Activated T-cell treated with anti-CD3 and anti-CD28 coated beads, Interleukin-2, amount 50 U/mL, for 48 hours (primary cell): ENCODE measurements around the gene DUSP9.

ENCODE experiments used
- DNase-seq, 2 experiments: peaks; one replicate each; pipeline ENCODE4 v3.0.0-alpha.2; 2020

DUSP9 gene

DNA sequence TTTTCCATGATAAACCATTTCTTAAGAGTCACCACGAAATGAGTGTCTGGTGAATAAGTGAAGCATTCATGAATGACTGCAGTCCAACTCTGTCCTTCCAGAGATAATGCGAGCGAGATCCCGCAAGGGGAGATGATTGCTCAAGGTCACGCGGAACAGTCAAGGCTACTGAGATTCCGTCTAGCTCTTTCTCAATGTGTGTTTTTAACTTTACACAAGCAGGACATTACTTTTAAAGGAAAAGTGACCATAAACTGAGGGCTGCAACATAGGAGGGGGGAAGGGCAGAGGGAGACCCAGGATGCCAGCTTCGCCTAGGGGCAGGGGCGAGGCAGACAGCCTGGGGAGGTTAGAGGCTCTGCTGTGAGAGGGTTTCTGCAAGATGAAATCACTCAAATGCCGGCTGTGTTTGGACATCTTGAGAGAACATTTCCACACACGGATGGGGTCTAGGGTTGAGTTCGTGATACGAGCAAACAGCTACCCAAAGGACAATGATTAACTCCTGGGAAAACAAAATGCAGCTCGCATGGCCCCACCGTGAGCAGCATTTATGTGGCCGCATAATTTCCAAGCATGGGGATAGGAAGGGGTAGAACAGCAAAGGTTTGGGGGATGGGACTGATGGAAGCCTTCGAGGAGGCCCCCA, 24.2 kb upstream of the DUSP9 start:
- no peak for DNase-seq

DNA sequence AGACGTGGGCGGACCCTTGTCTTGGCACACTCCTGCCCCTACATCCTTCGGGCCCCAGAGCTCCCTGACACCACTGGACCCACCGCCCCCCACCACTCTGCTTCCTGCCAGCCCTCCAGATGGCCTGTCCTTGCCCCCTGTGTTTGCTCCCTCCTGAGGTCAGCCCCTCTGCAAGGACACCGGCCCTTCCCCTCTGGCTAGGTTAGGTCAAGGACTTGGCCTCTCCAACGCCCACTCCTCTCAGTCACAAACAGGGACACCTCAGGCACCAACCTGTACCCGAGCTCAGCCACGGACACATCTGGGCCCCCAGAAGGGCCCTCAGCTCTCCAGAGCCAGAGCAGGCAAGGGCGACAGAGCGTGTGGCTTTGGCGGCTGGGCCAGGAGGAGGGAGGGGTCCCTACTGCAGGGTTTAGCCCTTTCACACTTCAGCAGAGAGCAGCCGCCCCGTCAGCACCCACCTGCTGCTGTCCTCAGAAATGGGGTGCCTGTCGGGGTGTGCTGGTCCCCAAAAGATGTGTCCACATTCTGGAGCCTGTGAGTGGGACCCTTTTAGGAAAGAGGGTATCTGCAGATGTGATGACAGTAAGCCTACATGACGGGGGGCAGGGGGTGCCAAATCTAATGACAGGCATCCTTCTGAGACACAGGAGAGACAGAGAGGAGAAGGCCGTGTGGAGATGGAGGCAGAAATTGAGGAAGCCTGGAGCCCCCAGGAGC, 23.5 kb upstream of the DUSP9 start:
- no peak for DNase-seq

DNA sequence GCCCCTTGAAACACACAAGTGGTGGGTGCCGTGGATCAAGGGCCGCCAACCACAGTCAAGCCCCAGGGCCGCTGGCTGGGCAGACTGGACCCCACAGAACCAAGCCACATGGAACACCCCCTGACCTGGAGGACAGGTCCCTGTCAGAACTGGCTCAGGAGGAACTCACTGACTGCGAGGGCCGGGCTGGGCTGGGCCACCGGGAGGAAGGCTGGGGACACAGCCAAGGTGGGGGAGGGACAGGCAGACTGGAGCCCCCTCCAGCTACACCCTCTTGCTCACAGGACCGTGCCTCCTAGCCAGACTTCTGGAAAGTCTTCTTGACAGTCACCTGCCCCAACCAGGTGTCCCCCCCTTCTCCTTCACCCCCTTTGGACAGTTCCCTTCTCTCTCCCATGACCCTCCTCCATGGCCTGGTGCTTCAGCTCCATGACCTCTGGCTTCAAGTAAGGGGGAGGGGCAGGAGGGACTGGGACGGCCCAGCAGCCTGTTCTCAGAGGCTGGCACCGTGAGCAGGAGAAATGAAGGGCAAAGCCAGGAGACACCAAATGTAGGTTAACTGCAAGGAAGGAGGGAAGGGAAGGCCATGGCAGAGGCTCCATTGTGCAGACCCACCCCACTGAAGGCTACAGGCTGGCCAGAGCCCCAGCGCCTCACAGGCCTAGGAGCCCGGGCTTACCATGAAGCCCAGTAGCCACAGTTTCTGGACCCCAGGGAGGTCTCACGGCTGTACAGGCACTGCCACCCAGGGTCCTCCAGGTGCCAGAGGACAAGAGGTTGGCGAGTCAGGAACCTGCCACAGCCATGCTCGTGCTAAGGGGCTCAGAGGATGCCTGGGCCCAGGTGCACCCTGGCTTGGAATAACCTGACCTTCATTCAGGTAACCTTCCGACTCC, 22.6 kb upstream of the DUSP9 start:
- DNase-seq: no peak

DNA sequence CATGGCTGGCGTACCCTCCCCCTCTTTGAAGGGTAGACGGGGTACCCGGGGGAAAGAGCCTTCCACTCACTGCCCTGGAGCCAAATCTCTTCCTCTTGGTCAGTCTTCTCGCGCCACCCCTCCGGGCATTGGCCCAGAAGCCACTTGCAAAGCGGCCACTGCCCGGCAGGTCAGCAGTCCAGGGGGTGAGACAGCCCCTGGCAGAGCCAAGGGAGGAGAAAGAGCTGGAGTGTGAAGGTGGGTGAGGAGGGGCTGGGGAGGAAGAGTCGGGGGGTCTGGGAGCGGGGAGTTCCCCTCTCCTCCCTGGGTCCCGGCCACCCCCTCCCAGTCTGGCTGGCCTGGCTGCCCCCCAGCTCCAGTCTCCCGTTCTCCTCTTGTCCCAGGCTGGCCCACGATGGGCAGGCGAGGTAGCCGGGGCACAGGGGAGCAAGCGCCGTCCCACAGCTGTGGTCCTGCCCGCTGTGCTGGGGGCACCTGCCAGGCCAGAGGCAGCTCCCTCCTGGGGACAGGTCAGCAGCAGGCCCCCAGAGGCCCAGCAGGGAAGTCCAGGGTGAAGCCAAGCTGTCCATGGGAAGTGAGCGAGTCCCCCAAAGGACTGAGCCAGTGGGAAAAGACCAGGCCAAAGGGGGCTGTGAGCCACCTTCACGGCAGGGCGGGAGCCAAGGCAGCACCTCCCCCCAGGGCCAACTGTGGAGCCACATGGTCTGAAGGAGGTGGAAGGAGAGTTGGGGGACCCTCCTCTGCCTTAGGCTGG, 21.6 kb upstream of the DUSP9 start:
- no peak for DNase-seq

DNA sequence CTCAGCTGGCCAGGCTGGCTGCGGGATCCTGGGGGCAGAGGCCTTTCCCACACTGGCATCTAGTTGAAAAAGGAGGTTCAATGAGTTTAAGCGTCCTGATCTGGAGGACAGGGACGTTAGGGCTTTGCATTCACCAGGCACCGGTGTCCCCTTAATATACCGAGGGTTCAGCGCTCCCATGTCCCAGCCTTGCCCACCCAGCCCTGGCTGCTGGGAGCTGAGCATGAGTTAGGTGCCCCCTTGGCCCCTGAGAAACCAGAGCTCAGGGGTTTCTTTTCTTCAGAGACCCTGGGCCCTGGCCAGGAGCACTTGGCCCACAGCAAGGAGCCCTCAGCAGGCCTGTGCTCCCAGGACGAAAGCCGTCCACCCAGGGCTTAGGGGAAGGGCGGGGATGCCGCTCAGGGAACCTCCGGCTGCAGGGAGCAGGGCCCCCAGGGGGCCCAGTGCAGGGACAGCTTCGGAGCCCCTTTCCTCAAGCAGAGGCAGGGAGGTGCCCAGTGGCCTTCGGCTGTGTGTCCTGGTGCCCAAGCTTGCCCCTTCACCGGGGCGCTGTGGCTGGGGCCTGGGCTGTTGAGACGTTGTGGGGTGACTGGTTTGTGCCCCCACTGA, 20.9 kb upstream of the DUSP9 start:
- no peak for DNase-seq

DNA sequence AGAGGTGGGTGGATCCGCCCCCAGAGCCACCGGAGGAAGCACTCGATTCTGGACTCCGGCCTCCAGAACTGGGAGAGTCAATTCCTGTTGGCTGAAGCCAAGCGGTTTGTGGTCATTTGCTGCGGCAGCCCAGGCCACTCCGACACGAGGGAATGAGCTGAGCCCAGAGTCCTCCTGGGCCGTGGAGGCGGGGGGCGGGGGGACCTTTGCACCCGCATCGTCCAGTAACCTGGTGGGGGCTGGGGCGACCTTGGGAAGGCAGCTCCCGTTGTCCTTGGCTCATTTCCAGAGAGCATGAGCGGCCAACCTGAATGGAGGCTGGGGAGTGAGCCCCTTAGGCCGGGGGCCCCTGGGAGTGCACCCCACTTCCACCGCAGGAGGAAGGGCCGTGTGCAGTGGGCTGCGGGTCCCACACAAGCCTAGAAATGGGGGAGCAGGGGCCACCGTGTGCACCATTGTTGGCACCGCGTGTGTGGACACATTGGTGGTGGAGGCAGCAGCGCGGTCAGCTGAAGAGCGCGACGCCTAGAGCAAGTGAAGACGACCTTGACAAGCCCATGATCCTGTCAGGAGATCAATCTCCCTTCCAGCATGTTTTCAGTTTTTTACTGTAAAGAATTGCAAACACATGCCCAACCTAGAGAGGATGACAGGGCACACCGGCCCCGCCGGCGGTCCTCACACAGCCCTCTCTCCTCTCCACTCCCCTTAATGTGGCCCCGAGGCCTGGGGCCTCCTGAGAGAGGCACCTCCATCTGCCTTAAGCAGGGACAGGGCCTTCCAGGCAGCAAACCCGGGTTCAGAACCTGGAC, 19.9 kb upstream of the DUSP9 start:
- no peak for DNase-seq

DNA sequence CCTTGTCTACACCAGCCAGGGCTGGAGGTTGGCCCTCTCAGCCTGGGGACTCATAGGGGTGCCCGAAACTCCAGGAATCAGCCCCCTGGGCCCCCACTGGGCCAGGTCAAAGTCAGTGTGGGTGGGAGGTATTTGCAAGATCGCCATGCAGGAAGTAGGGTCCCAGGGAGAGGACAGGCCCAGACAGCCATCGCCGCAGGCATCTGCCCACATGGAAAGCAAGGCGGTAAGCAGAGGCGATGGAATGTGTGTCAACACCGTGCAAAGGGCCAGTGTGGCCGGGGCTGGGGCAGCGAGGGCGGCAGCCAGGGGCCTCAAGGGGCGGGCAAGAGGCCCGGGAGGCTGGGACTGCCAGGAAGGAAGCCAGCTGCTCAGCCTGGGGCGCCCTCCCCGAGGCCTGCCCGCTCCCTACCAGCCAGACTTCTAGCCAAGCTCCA, 19.3 kb upstream of the DUSP9 start:
- DNase-seq: no peak

DNA sequence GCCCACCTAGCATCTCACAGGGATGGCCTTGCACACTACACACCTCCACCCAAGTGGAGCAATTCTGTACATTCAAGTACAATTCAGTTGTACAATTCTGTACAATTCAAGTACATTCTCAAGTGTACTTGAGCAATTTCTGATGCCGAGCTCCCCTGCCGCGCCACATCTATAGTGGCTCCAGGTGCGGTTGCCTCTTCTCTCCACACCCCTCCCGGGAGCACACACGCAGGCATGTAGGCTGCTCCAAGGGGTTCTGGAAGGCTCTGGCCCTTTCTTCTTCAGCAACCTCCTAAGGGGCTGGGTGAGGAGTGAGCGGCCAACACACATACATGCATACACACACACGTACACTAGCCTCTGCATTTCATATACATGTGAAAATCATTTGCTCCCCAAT, 18.9 kb upstream of the DUSP9 start:
- DNase-seq: no peak

DNA sequence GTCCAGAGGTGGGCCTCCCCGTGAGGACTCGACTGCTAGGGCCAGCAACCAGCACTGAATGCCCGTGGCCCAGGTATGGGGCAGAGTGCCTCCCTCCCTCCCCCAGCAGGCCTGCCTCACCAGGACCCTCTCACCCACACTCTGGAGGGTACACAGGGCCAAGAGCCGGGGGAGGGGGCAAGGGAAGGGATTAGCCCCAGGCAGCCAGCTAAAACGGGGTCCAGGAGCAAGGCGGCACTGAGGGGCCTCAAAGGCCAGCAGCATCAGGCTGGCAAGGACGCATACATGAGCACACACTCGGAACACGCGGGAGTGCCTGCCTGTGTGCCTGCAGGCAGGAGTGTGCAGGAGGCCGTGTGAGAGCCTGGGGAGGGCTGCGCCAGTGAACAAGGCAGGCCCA, 18.3 kb upstream of the DUSP9 start:
- DNase-seq: no peak

DNA sequence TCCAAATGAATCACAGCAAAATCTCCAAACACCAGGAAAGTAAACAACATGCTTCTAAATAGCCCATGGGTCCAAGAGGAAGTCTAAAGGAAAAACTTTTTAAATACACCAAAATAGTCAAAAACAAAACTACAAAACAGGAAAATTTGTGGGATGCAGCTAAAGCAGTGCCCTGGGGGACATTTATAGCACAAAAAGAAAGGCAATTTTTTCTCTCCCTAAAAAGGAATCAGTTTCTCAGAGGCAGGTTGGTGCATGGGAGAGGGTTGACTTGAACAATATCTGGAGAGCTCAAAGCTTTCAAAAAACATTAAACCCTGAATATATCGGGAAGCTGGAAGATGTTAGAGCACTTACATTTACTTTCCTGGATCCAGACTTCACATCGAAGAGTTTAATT, 15.7 kb upstream of the DUSP9 start:
- no peak for DNase-seq

DNA sequence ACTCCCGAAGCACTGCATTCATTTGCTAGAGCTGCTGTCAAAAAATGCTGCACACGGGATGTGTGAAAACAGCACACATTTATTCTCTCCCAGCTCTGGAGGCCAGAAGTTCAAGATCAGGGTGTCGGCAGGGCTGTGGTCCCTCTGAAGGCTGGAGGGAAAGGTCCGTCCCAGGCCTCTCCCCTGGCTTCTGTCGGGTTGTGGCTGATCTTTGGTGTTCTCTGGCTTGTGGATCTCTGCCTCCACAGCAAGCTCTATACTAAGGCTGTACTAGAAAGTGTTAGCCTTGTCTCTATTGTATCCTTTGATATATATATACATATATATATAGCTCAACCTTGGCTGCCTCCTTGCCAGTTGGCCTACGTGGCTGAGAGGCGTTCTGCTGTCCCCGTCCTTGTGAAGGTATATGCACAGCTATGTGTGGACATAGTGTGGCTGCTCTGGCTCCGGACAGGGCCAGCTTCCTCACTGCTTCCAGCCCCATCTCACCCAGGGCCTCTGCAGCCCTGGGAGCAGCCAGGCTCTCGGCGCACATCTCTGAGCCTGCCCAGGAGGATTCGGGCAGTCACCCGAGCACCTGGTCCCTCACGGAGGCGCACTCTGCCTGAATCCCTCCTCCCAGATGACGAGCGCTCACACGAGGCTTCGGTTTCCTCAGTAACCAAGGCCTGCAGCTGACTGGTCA, 15.0 kb upstream of the DUSP9 start:
- DNase-seq: no peak

DNA sequence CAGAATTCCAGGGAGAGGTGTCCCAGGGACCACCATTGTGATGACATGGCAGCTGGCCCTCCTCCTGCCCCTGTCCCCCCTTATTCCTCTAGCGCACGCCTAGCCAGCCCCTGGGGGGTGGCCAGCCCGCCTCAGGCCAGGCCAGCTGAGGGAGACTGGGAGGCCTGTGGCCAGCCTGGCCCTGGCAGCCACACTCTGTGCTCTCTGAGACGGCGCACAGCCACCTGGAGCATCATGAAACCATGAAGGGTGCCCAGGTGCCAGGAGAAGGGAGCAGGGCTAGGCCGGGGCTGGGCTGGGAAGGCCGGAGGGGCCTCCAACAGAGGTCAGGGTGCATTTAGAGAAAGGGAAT, 14.4 kb upstream of the DUSP9 start:
- DNase-seq: no peak

DNA sequence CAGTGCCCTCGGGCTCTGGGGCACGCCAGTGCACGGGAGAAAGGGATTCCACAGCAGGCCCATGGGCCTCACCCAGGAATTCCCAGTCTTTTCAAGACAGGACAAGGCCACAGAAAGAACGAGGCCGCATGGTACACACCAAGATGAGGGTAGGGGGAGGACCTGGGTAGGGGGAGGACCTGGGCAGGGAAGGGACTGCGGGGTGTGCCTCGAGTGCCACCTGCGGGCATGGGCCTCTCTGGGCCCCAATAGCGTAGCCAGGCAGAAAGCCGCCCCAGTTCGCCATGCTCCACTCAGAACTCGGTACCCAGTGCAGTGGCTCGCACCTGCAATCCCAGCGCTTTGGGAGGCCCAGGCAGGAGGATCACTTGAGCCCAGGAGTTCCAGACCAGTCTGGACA, 14.0 kb upstream of the DUSP9 start:
- no peak for DNase-seq

DNA sequence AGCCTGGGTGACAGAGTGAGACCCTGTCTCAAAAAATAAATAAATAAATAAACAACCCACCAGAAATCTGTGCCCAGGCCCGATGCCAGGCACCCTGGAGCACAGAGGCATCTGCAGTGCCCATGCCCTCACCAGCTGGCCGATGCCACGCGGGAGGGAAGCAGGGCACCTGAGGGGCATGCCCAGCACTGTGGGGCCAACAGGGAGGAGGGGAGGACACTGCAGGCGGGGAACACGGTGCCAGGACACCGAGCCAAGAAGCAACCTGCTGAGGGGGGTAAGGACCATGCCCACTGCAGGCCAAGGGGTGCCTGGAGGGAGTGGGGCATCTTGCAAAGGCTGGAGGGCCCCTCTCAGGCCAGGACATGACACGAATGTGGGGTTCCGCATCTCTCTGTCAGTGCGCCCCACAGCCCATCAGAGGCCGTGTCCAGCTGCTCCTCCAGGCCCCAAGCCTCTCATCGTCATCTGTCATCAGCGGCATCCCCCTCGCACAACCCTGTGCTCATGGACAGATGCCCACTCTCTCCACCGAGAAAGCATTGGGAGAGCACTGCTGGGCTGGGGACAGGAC, 13.3 kb upstream of the DUSP9 start:
- no peak for DNase-seq

DNA sequence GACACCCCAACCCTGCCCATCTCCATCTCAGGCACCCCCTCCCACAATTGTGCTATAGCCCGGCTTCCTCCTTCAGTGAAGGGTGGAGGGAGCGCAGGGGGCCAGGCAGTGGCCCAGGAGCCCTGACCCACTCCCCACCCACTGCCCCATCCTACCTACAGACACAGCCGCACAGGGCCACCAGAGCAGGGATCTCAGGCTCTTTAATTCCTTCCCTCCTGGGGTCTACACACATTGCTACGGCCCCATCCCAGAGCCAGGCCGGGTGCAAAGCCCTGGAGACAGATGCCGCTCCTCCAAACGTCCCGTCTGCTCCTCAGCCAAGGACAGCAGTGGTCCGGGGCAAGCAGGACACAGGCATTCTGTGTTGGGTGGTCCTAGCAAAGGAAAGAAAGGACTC, 12.8 kb upstream of the DUSP9 start:
- no peak for DNase-seq

DNA sequence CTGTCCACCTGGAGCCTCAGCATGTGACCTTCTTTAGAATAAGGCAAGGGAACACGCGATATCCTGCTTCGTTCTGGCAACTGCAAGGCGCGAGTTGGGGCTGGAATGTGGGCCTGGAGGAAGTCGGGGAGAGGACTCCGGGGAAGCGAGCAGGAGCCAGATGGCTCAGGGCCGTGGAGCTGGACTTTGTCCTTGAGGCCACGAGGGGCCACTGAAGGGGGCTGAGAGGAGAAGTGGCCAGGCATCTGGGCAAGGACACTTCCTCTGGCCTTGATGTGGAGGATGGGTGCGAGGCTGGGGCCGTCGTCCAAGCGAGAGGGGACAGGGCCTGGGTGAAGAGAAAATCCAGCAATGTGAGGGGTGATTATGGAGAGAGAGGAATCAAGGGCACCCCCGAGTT, 12.2 kb upstream of the DUSP9 start:
- no peak for DNase-seq

DNA sequence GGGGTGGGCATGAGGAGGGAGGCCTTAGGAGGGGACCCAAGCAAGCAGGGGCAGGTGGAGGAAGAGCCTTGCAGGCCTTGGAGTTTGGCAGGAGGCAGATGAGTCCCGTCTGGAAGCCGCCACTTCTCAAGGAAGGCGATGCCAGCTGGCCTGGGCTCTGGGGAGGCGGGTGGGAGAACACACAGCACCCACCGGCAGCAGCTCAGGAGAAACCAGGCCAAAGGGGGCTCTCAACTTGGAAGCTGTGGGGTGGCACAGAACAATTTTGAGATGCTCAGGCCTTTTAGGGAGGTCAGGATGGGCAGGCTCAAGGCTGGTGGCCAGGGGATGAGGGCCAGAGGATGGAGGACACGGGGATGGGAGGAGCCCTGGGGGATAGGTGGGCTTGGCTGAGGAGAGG, 11.6 kb upstream of the DUSP9 start:
- no peak for DNase-seq

DNA sequence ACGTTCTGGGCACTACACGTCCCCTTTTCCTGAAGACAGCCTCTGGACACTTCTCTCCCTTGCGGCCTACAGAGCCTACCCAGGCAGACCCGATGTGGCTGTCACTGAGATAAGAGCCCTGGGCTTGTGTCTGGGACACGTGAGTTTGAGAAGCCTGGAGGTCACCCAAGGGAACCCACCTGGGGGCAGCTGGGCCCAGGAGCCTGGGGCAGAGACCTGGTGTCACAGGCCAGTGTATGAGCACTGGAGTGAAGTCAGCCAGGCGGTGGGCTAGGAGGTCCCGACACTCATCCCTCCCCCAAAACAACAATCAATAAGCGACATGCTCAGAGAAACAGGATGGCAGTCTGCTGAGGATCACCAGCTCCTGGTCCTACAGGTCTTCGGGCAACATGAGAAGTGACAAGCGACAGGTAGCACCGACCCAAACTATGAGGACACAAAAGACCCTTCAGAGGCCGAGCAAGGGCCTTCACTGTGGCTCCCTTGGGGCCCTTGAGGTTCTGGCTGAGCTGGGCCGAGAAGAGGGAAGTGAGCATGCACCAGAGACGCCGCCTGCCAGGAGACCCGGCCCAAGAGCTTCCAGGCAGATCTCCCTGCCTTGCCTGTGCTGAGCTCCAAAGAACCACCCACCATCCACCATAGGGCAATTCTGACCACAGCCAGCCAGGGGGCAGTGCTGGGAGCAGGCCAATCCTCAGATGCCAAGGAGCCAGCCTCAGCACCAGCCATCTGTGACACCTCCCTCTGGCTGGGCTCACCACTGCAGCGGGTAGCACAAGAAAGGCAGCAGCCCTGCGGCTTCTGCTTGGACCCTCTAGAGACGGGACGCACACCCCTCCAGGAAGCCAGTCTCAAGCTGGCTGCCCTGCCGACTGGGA, 11.0 kb upstream of the DUSP9 start:
- peak in 1 of 2 experiments; percentile 54 for DNase-seq

DNA sequence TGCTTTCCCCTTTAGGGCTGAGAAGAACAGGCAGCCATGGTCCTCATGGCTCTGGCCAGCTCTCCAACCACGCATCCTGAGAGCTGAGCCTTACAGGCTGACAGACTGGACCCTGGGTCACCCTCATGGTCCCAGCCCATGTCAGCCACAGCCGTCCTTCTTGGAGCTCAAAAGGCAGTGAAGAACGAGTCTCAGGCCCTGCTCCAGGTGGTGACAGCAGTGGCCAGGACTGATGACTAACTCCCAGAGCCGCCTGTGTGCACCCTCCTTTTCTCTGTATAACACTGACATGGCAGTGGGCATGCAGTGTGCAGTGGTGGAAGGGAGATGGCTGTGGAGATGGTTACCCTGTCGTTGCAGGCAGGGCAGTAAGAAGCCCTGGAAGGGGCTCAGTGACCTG, 10.3 kb upstream of the DUSP9 start:
- DNase-seq: no peak
